HG03571 (cell line): ENCODE results near the gene NDFIP2.
"Not testable (repeated sequence)": the region's sequence is repeated elsewhere in the genome, so short reads cannot be mapped to it uniquely, and the experiment has no call there.

Source experiments
- ATAC-seq: cut with Tn5 transposase; IDR thresholded peaks from one replicate; pipeline ENCODE4 v1.9.1; 2021; ENCODE audit not compliant: unreplicated experiment

NDFIP2 gene

GRCh38 chr13:79589603-79590393, 108.8 kb downstream of the NDFIP2 start:
- ATAC-seq, result no peak

DNA sequence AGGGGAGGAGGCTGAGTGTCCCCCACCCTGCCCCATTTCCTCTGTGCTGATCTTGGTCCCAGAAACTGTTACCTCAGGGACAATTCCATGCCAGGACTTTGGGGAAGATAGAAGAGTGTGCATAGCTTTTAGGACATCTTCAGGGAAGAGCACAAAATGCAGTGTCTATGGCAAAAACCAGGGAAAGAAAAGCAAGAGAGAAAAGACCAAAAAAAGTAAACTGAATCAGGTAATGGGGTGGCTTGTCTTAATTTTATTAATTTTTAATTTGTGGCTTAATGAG, 109.4 kb downstream of the NDFIP2 start:
- ATAC-seq, result no peak

DNA sequence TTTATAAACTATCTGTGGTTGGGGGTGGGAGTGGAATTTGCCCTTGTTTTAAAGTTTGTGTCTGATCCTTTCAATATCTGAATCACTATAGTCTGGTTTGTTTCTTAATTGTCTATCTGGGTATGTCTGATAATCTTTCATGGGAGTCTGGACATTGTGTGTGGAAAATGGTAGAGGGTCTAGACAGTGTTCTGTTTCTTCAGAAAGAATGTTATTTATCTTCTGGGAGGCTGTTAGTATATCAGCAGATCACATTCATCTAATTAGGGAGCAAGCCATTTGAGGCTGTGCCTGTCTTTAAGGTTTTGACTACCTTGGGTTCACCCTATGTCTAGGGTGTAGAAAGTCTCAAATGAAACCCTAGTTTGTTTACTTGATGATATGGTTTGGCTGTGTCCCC, 110.5 kb downstream of the NDFIP2 start:
- no peak for ATAC-seq

DNA sequence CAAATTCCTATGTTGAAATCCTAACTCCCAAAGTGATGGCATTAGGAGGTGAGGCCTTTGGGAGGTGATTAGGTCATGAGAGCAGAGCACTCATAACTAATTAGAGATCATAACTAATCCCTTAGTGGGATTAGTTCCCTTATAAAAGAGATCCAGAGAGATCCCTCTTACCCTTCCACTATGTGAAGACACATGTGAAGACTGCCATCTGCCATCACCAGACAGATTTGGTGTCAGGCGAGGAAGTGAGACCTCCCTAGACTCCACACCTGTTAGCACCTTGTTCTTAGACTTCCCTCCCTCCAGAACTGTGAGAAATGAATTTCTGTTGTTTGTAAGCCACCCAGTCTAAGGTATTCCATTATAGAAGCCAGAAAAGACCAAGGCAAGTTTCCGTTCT, 112.2 kb downstream of the NDFIP2 start:
- ATAC-seq, result no peak

DNA sequence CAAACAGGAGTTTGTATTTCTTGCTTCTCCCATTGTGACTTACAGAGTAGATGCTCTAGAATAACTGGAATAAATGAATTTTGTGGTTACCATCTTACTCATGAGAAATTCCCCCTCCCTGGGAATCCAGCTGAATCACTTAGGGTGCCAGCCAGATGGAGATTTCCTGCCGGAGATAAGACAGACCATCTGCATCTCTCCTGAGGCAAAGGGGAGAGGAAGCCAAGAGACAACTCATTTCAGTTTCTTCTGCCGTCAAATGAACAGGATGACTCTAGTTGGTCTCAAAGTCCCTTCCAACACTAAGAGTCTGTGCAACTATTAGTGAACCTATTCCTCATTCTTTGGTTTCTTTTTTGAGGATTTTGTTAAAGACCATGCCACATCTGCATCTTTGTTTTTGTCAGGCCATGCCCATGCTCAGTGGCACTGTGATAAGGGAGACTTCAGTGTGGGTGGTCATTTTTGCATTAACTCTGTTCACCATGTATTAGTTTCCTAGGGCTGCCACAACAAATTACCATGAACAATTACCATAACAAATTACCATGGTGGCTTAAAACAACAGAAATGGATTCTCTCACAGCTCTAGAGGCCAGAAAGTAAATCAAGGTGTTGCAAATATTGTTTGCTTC, 112.8 kb downstream of the NDFIP2 start:
- ATAC-seq, result no peak

DNA sequence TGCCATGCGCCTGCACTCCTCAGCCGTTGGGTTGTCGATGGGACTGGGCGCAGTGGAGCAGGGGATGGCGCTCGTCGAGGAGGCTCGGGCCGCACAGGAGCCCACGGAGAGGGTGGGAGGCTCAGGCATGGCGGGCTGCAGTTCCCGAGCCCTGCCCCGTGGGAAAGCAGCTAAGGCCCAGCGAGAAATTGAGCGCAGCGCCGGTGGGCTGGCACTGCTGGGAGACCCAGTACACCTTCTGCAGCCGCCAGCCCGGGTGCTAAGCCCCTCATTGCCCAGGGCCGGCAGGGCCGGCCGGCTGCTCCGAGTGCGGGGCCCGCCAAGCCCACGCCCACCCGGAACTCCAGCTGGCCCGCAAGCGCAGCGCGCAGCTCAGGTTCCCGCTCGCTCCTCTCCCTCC, 119.2 kb downstream of the NDFIP2 start:
- not testable (repeated sequence) for ATAC-seq

DNA sequence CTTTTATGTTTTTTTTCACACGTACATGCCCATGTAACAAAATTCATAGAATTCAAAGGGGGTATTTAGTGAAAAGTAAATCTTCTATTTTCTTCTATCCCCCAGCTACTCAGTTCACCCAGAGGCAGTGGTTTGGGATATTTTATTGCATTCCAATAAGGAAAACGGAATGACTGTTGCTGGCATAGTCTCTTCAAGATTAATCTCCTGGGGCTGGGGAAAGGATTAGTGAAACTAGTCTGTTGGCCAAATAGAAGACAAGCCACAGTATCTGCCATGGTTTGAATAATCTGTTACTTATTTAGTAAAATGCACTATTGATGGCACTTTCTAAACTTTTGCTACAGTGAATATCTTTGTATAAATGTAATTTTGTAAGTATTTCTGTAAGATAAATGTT, 122.0 kb downstream of the NDFIP2 start:
- ATAC-seq, result no peak

DNA sequence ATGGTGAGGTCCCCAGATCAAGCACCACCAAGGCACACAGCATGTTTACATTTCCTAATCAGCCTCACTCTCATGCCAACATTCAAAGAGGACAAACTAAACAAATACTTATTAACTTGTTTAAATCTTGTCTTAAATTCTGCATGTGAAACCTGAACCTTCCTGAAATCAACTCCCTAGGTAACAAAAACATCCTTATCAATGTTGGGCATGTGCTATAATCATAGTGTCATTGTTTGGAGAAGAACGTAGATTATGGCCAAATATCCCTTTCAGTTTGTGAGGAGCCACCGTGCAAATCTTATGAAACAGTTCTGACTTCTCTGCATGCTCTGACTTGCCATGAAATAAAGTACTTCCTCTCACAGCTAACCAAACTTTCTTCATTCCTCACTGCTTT, 123.8 kb downstream of the NDFIP2 start:
- ATAC-seq, result no peak
